ENCODE measurements around the gene FAM222A. TPM values are rescaled to one million over a fixed set of nuclear protein-coding genes. Genes with fewer than 3 reads are reported as not detected.

The FAM222A gene
- total RNA-seq, 1 experiment from 2014 or later, result 2.8 TPM

DNA sequence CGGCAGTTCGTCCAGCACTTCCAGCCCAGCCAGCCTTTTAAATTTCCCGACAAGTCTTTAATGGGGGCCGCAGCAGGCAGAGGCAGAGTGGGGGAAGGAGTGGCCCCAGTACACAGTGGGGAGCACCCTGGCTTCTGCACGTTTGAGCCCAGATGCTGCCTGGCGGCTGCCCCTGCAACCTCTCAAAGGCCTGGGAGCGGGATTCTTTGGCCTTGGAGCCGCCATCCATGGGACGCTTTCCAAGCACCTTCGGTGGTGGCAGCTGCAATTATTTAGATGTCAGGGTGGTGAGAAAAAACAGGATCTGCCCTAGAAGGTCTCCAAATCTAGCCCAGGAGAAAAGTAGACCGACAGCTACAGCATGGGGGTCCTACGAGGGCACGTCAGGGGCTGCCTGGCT lies 46.0 kb downstream of the FAM222A start:
- peaks cover 0 to 7% (median 3%) of the 10 kb centered on the region in 3 experiments; a peak in 3 of 7 replicates for H3K36me3 Mint-ChIP-seq (ENCODE audit: insufficient read depth in 1 of 3, low read depth in 3 of 3)

More for the DNA sequence above, 46.0 kb downstream of the FAM222A start:
- Histone ChIP-seq H3K18ac (ENCODE audit: insufficient read length, low read depth, low read length) (no peak overlapping the region), H2BK120ac (ENCODE audit: low read depth, low read length, poor library complexity, severe bottlenecking) (no peak overlapping the region), H4K20me1 (ENCODE audit: control insufficient read depth, insufficient read depth, insufficient read length) (no peaks in the 10 kb centered on the region), H4K91ac (ENCODE audit: insufficient read length, low read depth, low read length) (no peak overlapping the region), H3K14ac (ENCODE audit: insufficient read depth, low read length) (no peak overlapping the region), H3K9me3 (ENCODE audit: control insufficient read depth, low read depth, low read length) (no peaks in the 10 kb centered on the region), H4K8ac (replicated peaks; ENCODE audit: insufficient read length, low read depth, low read length) (no peak overlapping the region), H3K4me1 (ENCODE audit: insufficient read depth, low read length) (no peaks in the 10 kb centered on the region), H2BK12ac (ENCODE audit: insufficient read length, low read depth, low read length) (no peak overlapping the region), H3K56ac (ENCODE audit: insufficient read length, low read depth, low read length) (no peak overlapping the region), H3K79me2 (ENCODE audit: insufficient read depth, low read length) (no peaks in the 10 kb centered on the region), H3K4ac (ENCODE audit: low read depth, low read length) (no peak overlapping the region), H3K4me2 (ENCODE audit: insufficient read depth, insufficient read length, low read length) (no peak overlapping the region), H2AK5ac (ENCODE audit: insufficient read length, low read length) (no peak overlapping the region), H2BK5ac (ENCODE audit: insufficient read length, low read length) (no peak overlapping the region), H3K79me1 (ENCODE audit: insufficient read depth, low read depth, low read length, poor library complexity, severe bottlenecking) (no peaks in the 10 kb centered on the region), H2BK20ac (ENCODE audit: low read depth, low read length, poor library complexity, severe bottlenecking) (no peak overlapping the region), H3K23ac (ENCODE audit: insufficient read length, low read depth, low read length) (no peak overlapping the region), H3K27ac (ENCODE audit: insufficient read length, low read depth, low read length) (no peak overlapping the region), H3T11ph (ENCODE audit: low read length) (no peak overlapping the region), H2AFZ (ENCODE audit: low read length) (no peak overlapping the region), H3K23me2 (ENCODE audit: insufficient read length, low read depth, low read length, poor library complexity, severe bottlenecking) (no peaks in the 10 kb centered on the region), H2BK15ac (ENCODE audit: low read depth, low read length) (no peak overlapping the region), H3K27me3 (ENCODE audit: insufficient read depth, low read length) (no peaks in the 10 kb centered on the region), H3K9ac (ENCODE audit: extremely low read depth, insufficient read length, low read length) (no peak overlapping the region), H4K5ac (ENCODE audit: insufficient read length, low read depth, low read length) (no peak overlapping the region)
- Mint-ChIP-seq H3K27ac (no peak overlapping the region), H3K4me3 (no peak overlapping the region), H3K9me3 (peaks cover 6 to 7% of the 10 kb centered on the region in 2 experiments; a peak in 4 of 5 replicates), H3K27me3 (ENCODE audit: low read depth) (no peaks in the 10 kb centered on the region; the same call in none of the 2 replicates), H3K4me1 (peaks cover 13 to 25% of the 10 kb centered on the region in 2 experiments)
- WGBS (ENCODE audit: extremely low coverage, insufficient read length, low lambda C conversion rate), result no CpG with 5 or more reads among the region's 13 CpGs
- DNase-seq, result peak; percentile 29
- TF ChIP-seq, protein P1, sequence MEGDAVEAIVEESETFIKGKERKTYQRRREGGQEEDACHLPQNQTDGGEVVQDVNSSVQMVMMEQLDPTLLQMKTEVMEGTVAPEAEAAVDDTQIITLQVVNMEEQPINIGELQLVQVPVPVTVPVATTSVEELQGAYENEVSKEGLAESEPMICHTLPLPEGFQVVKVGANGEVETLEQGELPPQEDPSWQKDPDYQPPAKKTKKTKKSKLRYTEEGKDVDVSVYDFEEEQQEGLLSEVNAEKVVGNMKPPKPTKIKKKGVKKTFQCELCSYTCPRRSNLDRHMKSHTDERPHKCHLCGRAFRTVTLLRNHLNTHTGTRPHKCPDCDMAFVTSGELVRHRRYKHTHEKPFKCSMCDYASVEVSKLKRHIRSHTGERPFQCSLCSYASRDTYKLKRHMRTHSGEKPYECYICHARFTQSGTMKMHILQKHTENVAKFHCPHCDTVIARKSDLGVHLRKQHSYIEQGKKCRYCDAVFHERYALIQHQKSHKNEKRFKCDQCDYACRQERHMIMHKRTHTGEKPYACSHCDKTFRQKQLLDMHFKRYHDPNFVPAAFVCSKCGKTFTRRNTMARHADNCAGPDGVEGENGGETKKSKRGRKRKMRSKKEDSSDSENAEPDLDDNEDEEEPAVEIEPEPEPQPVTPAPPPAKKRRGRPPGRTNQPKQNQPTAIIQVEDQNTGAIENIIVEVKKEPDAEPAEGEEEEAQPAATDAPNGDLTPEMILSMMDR (conservative IDR thresholded peaks at IDR 0.05), result no peak

Measured in H9 (cell line).